ENCODE results near the gene GSKIP.

Gene GSKIP

DNA sequence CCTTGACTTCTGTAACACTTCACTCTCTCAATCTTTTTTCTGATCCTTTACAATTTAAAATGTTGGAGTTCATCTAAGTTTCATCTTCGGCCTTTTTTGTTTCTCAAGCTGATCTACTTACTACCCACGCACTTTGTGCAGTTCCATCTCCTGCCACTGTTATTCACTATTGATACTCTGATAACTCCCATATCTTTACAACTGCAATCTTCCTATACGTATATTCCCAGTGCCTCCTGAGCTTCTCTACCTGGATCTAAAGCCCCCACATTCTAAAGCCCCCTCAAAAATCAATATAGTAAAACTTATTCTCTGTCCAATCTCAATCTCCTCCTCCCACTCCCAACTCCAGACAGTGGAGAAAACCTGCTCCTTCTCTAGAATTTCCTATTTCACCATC is 6.1 kb upstream of the GSKIP start:
- Mint-ChIP-seq H3K36me3 (ENCODE audit: insufficient read depth) (peaks cover 13% of the 10 kb centered on the region), H3K27me3 (no peaks in the 10 kb centered on the region), H3K9me3 (no peaks in the 10 kb centered on the region), H3K4me1 (ENCODE audit: low read depth in 2 of 2) (peaks cover 19 to 38% of the 10 kb centered on the region in 2 donors), H3K27ac (peak overlapping the region in 1 of 2 donors; percentile 7), H3K4me3 (no peak overlapping the region)
- no peak for ATAC-seq (replicated peaks)
- DNase-seq, result no peak

DNA sequence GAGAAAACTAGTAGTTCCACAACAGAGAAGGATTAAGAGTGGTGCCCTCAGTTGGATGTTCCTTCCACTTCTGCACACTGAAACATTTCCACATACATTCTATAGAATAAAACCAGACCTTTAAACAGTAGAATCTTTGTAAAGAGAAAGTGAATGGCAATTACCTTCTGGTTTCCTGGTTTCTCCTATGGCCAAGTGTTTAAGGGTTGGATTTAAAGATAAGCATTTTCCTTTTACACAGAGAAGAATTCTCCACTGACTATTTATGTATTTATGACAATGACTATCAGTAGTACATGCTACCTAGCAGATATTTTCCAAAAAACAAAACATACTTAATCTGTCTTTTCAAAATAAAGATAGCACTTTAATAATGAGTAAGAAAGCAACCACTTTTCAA is 3.4 kb upstream of the GSKIP start:
- DNase-seq, result no peak
- H3K27me3 Mint-ChIP-seq, result no peaks in the 10 kb centered on the region
- no peak for ATAC-seq (replicated peaks)
- H3K27ac Mint-ChIP-seq, result no peak overlapping the region
- no peaks in the 10 kb centered on the region for H3K9me3 Mint-ChIP-seq
- peaks cover 15% of the 10 kb centered on the region for H3K36me3 Mint-ChIP-seq (ENCODE audit: insufficient read depth)
- no peak overlapping the region for H3K4me3 Mint-ChIP-seq
- peaks cover 30 to 52% of the 10 kb centered on the region in 2 donors for H3K4me1 Mint-ChIP-seq (ENCODE audit: low read depth in 2 of 2)

DNA sequence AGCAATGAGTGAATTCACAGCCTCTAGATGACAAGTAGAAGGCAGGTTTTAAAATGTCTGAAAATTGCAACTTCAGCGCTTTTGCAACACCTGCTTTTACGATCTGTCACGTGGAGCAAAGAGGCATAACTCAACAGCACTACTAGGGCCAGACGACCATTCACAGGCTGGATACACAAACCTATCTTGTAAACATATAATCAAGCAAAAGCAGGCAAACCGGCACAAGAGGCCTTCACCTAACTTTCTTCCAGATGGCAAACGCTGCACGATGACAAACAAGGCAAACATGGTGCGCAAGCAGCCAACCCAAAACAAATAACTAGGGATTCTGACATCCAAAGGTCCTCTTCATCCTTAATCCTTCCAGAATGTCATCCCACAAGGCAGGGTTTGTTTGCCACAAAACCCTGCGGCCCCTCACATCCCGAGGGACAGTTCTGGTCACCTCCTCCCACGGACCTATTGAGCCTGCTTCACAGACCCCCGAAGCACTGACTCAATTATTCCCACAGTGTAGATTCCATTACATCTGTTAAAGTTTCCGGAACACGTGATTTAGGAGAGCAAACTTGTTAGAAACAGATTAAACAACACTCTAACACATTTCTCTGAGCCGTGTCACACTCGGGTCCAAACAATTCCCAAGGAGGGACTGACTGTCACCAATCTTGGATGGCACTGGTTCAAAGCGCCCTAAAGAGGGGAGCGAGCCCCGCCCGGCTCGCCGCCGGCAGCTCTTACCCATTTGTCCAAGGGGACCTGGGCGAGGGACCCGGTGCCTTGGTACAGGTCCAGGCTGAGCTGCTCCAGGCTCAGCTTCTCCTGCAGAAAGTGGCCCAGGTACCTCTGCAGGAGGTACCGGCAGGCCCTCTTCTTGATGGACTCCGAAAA is 1.0 kb upstream of the GSKIP start:
- peak overlapping the region; percentile 88 to 89 for H3K4me3 Mint-ChIP-seq
- H3K9me3 Mint-ChIP-seq, result no peaks in the 10 kb centered on the region
- peaks cover 32 to 55% of the 10 kb centered on the region in 2 donors for H3K4me1 Mint-ChIP-seq (ENCODE audit: low read depth in 2 of 2)

DNA sequence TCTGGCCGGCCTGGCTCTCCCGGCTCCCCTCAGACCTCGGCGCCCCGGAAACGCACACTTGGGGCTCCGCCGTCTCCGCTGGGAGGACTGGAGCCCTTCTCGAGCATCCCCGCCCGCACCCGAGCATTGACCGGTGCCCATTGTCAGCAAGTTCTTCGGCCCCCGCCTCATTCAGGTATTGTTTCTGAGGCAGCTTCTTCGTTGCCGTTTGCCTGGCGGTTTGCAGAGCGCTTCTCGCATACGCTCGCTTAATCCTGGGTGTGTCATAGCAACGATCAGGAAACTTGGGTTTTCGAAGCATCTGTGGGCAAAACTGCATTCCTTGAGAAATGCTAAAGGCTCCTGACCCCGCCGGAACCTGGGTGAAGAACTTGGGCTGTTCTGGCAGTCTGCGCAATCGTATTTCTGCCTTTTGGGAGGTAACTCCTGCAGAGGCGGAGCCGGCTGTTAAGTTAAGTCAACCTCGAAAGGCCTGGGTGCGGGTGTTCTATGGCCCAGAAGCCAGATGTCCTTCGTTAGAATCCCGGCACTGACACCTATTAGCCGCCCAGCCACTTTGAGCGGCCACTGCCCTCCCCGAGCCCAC is 518 bp downstream of the GSKIP start:
- Mint-ChIP-seq H3K4me1 (ENCODE audit: low read depth in 2 of 2) (peaks cover 37 to 53% of the 10 kb centered on the region in 2 donors), H3K4me3 (peak overlapping the region; percentile 88 to 89)
- DNase-seq, result peak in 1 of 3 experiments; percentile 22

More for the DNA sequence above, 1.0 kb upstream of the GSKIP start:
- ATAC-seq (replicated peaks), result peak; percentile 35
- Mint-ChIP-seq H3K27me3 (no peaks in the 10 kb centered on the region), H3K36me3 (ENCODE audit: insufficient read depth) (peaks cover 12% of the 10 kb centered on the region), H3K27ac (peak overlapping the region; percentile 87 to 92)
- DNase-seq, result peak; percentile 35 to 57 (median 41)

DNA sequence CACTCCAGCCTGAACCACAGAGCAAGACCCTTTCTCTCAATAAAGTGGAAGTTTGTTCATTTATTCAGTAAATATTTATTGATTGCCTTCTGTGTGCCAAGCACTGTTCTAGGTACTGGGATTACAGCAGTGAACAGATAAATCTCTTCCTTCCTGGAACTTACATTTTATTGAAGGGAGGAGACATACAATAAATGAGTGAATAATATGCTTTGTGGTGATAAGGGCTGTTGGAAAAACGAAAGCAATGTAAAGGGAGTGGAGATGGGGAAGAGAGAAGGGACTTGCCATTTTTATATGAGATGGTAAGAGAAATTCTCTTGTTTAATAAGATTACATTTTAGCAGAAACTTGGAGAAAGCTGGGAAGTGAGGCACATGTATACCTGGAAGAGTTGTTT is 1.6 kb downstream of the GSKIP start:
- H3K27ac Mint-ChIP-seq, result peak overlapping the region in 1 of 2 donors; percentile 92

More for the DNA sequence above, 518 bp downstream of the GSKIP start:
- Mint-ChIP-seq H3K9me3 (no peaks in the 10 kb centered on the region), H3K27me3 (no peaks in the 10 kb centered on the region), H3K36me3 (ENCODE audit: insufficient read depth) (peaks cover 12% of the 10 kb centered on the region), H3K27ac (peak overlapping the region; percentile 46 to 92)
- ATAC-seq (replicated peaks), result peak; percentile 21

DNA sequence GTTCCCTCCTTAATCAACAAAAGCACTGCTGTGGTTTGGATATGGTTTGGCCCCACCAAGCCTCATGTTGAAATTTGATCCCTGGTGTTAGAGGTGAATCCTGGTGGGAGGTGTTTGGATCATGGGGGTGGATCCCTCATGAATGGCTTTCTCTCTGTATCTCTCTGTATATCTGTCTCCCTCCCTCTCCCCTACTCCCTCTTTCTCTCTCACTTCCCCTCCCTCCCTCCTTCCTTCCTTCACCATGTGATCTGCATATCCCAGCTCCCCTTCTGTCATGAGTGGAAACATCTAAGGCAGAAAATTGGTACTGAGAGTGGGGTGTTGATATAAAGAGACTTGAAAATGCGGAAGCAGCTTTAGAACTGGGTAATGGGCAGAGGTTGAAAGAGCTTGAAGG is 5.2 kb downstream of the GSKIP start:
- H3K36me3 Mint-ChIP-seq (ENCODE audit: insufficient read depth), result no peaks in the 10 kb centered on the region
- H3K27ac Mint-ChIP-seq, result no peak overlapping the region
- ATAC-seq (replicated peaks), result no peak

More for the DNA sequence above, 1.6 kb downstream of the GSKIP start:
- Mint-ChIP-seq H3K9me3 (no peaks in the 10 kb centered on the region), H3K27me3 (no peaks in the 10 kb centered on the region), H3K36me3 (ENCODE audit: insufficient read depth) (peaks cover 12% of the 10 kb centered on the region), H3K4me3 (peak overlapping the region; percentile 88 to 89), H3K4me1 (ENCODE audit: low read depth in 2 of 2) (peaks cover 36 to 48% of the 10 kb centered on the region in 2 donors)
- DNase-seq, result no peak
- no peak for ATAC-seq (replicated peaks)

DNA sequence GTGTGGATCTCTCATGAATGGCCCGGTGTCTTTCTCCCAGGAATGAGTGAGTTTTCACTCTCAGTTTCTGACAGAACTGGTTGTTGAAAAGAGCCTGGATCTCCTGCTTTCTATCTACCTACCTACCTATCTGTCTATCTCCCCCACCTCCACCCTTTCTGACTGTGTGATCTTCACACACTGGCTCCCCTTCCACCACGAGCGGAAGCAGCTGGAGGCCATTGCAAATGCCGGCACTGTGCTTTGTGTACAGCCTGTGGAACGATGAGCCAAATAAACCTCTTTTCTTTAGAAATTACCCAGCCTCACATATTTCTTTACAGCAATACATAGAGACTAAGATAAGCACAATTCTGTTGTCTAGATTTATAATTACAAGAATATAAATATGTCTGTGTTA is 7.2 kb downstream of the GSKIP start:
- ATAC-seq (replicated peaks) (no peak), DNase-seq (no peak)
- H3K4me1 Mint-ChIP-seq (ENCODE audit: low read depth in 2 of 2), result peaks cover 10 to 13% of the 10 kb centered on the region in 2 donors
- no peaks in the 10 kb centered on the region for H3K36me3 Mint-ChIP-seq (ENCODE audit: insufficient read depth)
- no peaks in the 10 kb centered on the region for H3K27me3 Mint-ChIP-seq
- no peak overlapping the region for H3K4me3 Mint-ChIP-seq
- H3K9me3 Mint-ChIP-seq, result no peaks in the 10 kb centered on the region
- H3K27ac Mint-ChIP-seq, result no peak overlapping the region

More for the DNA sequence above, 5.2 kb downstream of the GSKIP start:
- H3K9me3 Mint-ChIP-seq, result no peaks in the 10 kb centered on the region
- DNase-seq, result no peak
- peaks cover 23 to 29% of the 10 kb centered on the region in 2 donors for H3K4me1 Mint-ChIP-seq (ENCODE audit: low read depth in 2 of 2)
- H3K27me3 Mint-ChIP-seq, result no peaks in the 10 kb centered on the region
- H3K4me3 Mint-ChIP-seq, result no peak overlapping the region

DNA sequence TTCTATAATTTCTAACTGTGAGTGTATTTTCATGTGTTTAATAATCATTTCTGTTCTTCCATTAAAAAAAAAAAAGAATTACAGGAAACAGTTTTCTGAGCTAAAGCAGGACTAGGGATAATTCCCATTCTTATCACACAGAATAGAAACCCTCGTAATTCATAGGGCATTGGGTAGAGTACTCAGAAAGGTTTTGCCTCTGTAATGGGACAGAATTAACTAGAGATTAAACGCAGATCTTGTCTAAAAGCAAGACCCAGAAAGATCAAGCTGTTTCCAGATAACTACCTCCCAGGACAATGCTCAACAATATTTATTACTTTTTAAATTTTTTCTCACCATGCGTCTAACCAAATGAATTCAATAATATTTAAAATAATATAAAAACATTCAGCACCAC is 10.2 kb downstream of the GSKIP start:
- DNase-seq, result no peak
- no peak for ATAC-seq (replicated peaks)
- Mint-ChIP-seq H3K4me3 (no peak overlapping the region), H3K27me3 (no peaks in the 10 kb centered on the region), H3K27ac (no peak overlapping the region), H3K36me3 (ENCODE audit: insufficient read depth) (peaks cover 2% of the 10 kb centered on the region), H3K9me3 (no peaks in the 10 kb centered on the region), H3K4me1 (ENCODE audit: low read depth in 2 of 2) (peaks cover 8 to 10% of the 10 kb centered on the region in 2 donors)

DNA sequence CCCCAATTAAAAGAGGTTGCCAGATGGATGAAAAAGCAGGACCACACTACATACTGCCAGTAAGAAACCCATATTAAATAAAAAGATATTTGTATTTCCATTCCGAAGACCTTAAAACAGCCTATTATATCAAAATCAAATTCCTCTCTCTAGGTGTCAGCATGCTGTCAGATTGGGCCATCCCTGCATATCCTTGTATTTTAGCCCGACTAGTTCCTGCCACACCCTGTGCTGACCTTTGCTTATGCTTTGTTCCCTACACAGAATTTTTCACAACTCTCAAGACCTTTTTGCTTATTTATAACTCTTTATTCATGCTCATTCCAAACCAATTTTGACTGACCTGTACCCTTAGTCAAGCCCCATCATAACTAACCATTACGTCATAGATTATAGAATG is 12.8 kb downstream of the GSKIP start:
- peaks cover 4 to 9% of the 10 kb centered on the region in 2 donors for H3K4me1 Mint-ChIP-seq (ENCODE audit: low read depth in 2 of 2)
- H3K27me3 Mint-ChIP-seq, result no peaks in the 10 kb centered on the region
- DNase-seq (no peak), ATAC-seq (replicated peaks) (no peak)
- no peaks in the 10 kb centered on the region for H3K9me3 Mint-ChIP-seq
- peaks cover 6% of the 10 kb centered on the region for H3K36me3 Mint-ChIP-seq (ENCODE audit: insufficient read depth)
- H3K4me3 Mint-ChIP-seq, result no peak overlapping the region
- no peak overlapping the region for H3K27ac Mint-ChIP-seq

DNA sequence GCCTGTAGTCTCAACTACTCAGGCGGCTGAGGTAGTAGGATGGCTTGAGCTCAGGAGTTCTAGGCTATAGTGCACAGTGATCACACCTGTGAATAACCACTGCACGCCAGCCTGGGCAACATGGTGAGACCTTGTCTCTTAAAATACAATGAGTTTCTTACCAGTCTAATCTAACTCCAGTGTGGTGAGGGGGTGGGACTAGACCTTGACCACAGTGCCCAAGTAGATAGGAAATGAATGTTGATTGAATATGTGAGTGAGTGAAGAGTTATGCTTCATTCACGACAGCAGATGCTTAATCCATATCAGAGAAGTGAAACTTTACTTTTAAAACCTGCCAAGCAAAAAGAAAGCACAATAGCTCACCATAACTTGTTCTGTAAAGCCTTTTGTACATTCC is 17.4 kb downstream of the GSKIP start:
- no peak for ATAC-seq (replicated peaks)
- no peak for DNase-seq
- Mint-ChIP-seq H3K4me1 (ENCODE audit: low read depth in 2 of 2) (peaks cover 4 to 6% of the 10 kb centered on the region in 2 donors), H3K9me3 (no peaks in the 10 kb centered on the region), H3K4me3 (no peak overlapping the region), H3K27me3 (no peaks in the 10 kb centered on the region), H3K27ac (no peak overlapping the region), H3K36me3 (ENCODE audit: insufficient read depth) (peaks cover 29% of the 10 kb centered on the region)

DNA sequence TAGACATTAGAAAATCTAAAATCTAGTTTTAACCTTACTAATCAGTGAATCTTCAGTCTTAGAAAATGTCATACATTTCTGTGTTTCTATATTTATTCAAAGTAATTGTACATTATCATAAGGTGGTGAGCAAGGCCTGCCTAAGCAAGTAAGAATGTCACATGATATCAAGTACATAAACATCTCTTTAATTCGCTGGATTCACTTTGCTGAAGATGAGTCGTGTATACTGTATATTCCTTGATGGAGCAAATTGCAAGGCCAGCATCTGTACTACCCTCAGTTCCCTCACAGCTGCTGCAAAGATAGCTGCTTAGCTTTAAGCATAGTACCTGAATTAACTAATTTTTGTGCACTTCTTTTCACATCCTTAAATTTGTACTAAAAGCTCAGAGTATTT is 20.1 kb downstream of the GSKIP start:
- Mint-ChIP-seq H3K4me1 (ENCODE audit: low read depth in 2 of 2) (peaks cover 3 to 4% of the 10 kb centered on the region in 2 donors), H3K27ac (no peak overlapping the region), H3K9me3 (no peaks in the 10 kb centered on the region), H3K36me3 (ENCODE audit: insufficient read depth) (peaks cover 29% of the 10 kb centered on the region), H3K27me3 (no peaks in the 10 kb centered on the region), H3K4me3 (no peak overlapping the region)
- DNase-seq (no peak), ATAC-seq (replicated peaks) (no peak)

DNA sequence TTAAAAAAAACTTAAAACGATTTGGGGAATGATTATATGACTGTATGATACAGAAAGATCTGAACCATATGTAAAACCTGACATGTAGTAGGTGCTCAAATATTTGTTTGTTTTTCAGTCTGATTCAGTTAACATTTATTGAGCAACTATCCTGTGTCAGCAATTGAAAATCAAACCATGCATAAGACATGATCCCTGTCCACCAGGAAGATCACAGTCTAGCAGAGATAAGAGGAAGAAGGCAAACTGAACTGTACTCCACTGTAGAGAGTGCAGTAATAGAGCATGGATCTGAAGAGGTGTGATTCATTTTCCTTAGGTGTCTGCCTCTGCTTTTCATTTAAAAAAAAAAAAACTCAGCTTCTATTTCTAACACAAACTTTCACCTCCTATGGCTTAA is 20.7 kb downstream of the GSKIP start:
- no peaks in the 10 kb centered on the region for H3K27me3 Mint-ChIP-seq
- H3K4me3 Mint-ChIP-seq, result no peak overlapping the region
- ATAC-seq (replicated peaks) (no peak), DNase-seq (no peak)
- peaks cover 3 to 4% of the 10 kb centered on the region in 2 donors for H3K4me1 Mint-ChIP-seq (ENCODE audit: low read depth in 2 of 2)
- H3K9me3 Mint-ChIP-seq, result no peaks in the 10 kb centered on the region
- H3K27ac Mint-ChIP-seq, result no peak overlapping the region
- H3K36me3 Mint-ChIP-seq (ENCODE audit: insufficient read depth), result peaks cover 29% of the 10 kb centered on the region

DNA sequence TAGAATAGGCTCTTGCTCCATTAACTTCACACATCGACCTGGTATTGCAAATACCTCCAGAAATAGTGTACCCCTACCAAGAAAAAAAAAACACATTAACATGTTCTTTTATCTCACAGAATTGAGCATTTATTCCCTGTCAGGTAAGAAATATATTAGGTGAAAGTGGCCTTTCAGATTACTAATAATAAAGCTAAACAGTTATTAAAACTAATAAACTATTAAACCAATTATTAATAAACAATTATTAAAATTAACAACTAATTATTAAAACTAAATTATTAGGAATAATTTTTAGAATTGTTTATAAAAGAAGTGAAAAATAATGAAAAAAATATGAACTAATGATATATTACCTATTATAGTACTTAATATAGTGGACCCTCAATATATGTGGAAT is 21.4 kb downstream of the GSKIP start:
- H3K4me3 Mint-ChIP-seq, result no peak overlapping the region

DNA sequence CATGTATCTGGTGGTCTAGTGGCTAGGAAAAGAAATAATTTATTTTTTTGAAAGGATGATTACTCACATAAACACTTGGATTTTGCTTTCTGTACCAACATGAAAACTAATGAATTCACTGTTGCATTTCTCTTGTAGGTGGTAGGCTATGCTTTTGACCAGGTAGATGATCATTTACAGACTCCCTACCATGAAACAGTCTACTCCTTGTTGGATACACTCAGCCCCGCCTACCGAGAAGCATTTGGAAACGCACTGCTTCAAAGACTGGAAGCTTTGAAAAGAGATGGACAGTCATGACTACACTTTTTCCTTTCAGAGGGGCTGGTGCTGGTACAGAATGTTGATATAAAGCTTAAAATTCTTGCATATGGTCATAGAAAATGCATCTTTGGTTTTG is 22.1 kb downstream of the GSKIP start:
- ATAC-seq (replicated peaks) (no peak), DNase-seq (no peak)
- H3K36me3 Mint-ChIP-seq (ENCODE audit: insufficient read depth), result peaks cover 26% of the 10 kb centered on the region
- H3K9me3 Mint-ChIP-seq, result no peaks in the 10 kb centered on the region
- no peaks in the 10 kb centered on the region for H3K27me3 Mint-ChIP-seq
- peaks cover 3 to 4% of the 10 kb centered on the region in 2 donors for H3K4me1 Mint-ChIP-seq (ENCODE audit: low read depth in 2 of 2)
- no peak overlapping the region for H3K4me3 Mint-ChIP-seq
- H3K27ac Mint-ChIP-seq, result no peak overlapping the region

More for the DNA sequence above, 21.4 kb downstream of the GSKIP start:
- Mint-ChIP-seq H3K27ac (no peak overlapping the region), H3K9me3 (no peaks in the 10 kb centered on the region), H3K36me3 (ENCODE audit: insufficient read depth) (peaks cover 29% of the 10 kb centered on the region), H3K27me3 (no peaks in the 10 kb centered on the region), H3K4me1 (ENCODE audit: low read depth in 2 of 2) (peaks cover 3 to 4% of the 10 kb centered on the region in 2 donors)
- ATAC-seq (replicated peaks) (no peak), DNase-seq (no peak)
